ENCODE data around the gene COIL. TPM values are rescaled to one million over a fixed set of nuclear protein-coding genes. Genes with fewer than 3 reads are reported as not detected.

COIL gene
- 12.1 and 15.2 TPM in 2 replicates for total RNA-seq

GRCh38 chr17:56960596-56961538, at the start of gene COIL:
TSS of gene COIL (minus strand) at chr17:56961050. CDS start at chr17:56961019, 31 bp downstream.

GRCh38 chr17:56977673-56978395, 17.0 kb upstream of the COIL start, which contains the start of gene SCPEP1:
TSS of gene SCPEP1 (plus strand) at chr17:56978131. CDS start at chr17:56978160, 29 bp downstream.

GRCh38 chr17:56913867-56914580, 46.8 kb downstream of the COIL start, which contains the start of gene TRIM25:
TSS of gene TRIM25 (minus strand) at chr17:56914049. CDS start at chr17:56913988, 61 bp downstream.

Other genes starting within 250 kb of the COIL start
- gene C17orf67, start 127.1 kb downstream of the COIL start, total RNA-seq, result 0.14 and 0.21 TPM in 2 replicates
- 3.5 and 4.8 TPM in 2 replicates for gene DGKE, start 126.9 kb downstream of the COIL start, total RNA-seq
- 16.2 and 23.6 TPM in 2 replicates for gene TRIM25, start 47.0 kb downstream of the COIL start, total RNA-seq
- 65.1 and 66.9 TPM in 2 replicates for gene SCPEP1, start 17.1 kb upstream of the COIL start, total RNA-seq
- gene AKAP1, start 124.2 kb upstream of the COIL start, total RNA-seq, result 17.2 and 31.9 TPM in 2 replicates